Measurements from ENCODE around the gene PRKACA.

Gene PRKACA

GRCh38 chr19:14058182-14059092, 59.1 kb downstream of the PRKACA start:
- no peak overlapping the region for H3K4me3 ChIP-seq (replicated peaks; ENCODE audit: low read depth, low read length)
- peaks cover 6% of the 10 kb centered on the region for H3K27me3 ChIP-seq (replicated peaks; ENCODE audit: control insufficient read depth, insufficient read depth, low read length)
- DNase-seq (ENCODE audit: extremely low read depth, insufficient read length), result no peak
- no peak for TF ChIP-seq CTCF (IDR thresholded peaks at IDR 0.05; ENCODE audit: insufficient read depth, low read length, poor library complexity, severe bottlenecking)
- H3K36me3 ChIP-seq (ENCODE audit: control insufficient read depth, insufficient read depth, low read length), result no peaks in the 10 kb centered on the region

GRCh38 chr19:14056741-14057356, 60.7 kb downstream of the PRKACA start:
- Histone ChIP-seq H3K27me3 (replicated peaks; ENCODE audit: control insufficient read depth, insufficient read depth, low read length) (peaks cover 6% of the 10 kb centered on the region), H3K4me3 (replicated peaks; ENCODE audit: low read depth, low read length) (no peak overlapping the region)
- DNase-seq (ENCODE audit: extremely low read depth, insufficient read length), result no peak

GRCh38 chr19:14056069-14056666, 61.4 kb downstream of the PRKACA start:
- no peak for TF ChIP-seq CTCF (IDR thresholded peaks at IDR 0.05; ENCODE audit: insufficient read depth, low read length, poor library complexity, severe bottlenecking)
- Histone ChIP-seq H3K4me3 (replicated peaks; ENCODE audit: low read depth, low read length) (no peak overlapping the region), H3K27me3 (replicated peaks; ENCODE audit: control insufficient read depth, insufficient read depth, low read length) (peaks cover 6% of the 10 kb centered on the region), H3K36me3 (ENCODE audit: control insufficient read depth, insufficient read depth, low read length) (peaks cover 7% of the 10 kb centered on the region)
- no peak for DNase-seq (ENCODE audit: extremely low read depth, insufficient read length)

More at GRCh38 chr19:14056741-14057356, 60.7 kb downstream of the PRKACA start:
- H3K36me3 ChIP-seq (ENCODE audit: control insufficient read depth, insufficient read depth, low read length), result peaks cover 7% of the 10 kb centered on the region
- TF ChIP-seq CTCF (IDR thresholded peaks at IDR 0.05; ENCODE audit: insufficient read depth, low read length, poor library complexity, severe bottlenecking), result no peak

- no peak for DNase-seq (ENCODE audit: extremely low read depth, insufficient read length)
- Histone ChIP-seq H3K27me3 (replicated peaks; ENCODE audit: control insufficient read depth, insufficient read depth, low read length) (peaks cover 5% of the 10 kb centered on the region), H3K36me3 (ENCODE audit: control insufficient read depth, insufficient read depth, low read length) (peaks cover 11% of the 10 kb centered on the region), H3K4me3 (replicated peaks; ENCODE audit: low read depth, low read length) (no peak overlapping the region)
- no peak for TF ChIP-seq CTCF (IDR thresholded peaks at IDR 0.05; ENCODE audit: insufficient read depth, low read length, poor library complexity, severe bottlenecking)
Observed at GRCh38 chr19:14055396-14055795, 62.2 kb downstream of the PRKACA start.

GRCh38 chr19:14054721-14055120, 62.8 kb downstream of the PRKACA start:
- no peak for DNase-seq (ENCODE audit: extremely low read depth, insufficient read length)

More at GRCh38 chr19:14054721-14055120, 62.8 kb downstream of the PRKACA start:
- H3K4me3 ChIP-seq (replicated peaks; ENCODE audit: low read depth, low read length), result no peak overlapping the region
- peaks cover 4% of the 10 kb centered on the region for H3K27me3 ChIP-seq (replicated peaks; ENCODE audit: control insufficient read depth, insufficient read depth, low read length)
- H3K36me3 ChIP-seq (ENCODE audit: control insufficient read depth, insufficient read depth, low read length), result peaks cover 11% of the 10 kb centered on the region
- TF ChIP-seq CTCF (IDR thresholded peaks at IDR 0.05; ENCODE audit: insufficient read depth, low read length, poor library complexity, severe bottlenecking), result no peak
